ENCODE measurements around the gene PPP1R12B. TPM values are rescaled to one million over a fixed set of nuclear protein-coding genes. Genes with fewer than 3 reads are reported as not detected.
"Not testable (repeated sequence)": the region's sequence is repeated elsewhere in the genome, so short reads cannot be mapped to it uniquely, and the experiment has no call there.

The PPP1R12B gene
- polyA plus RNA-seq, 1 donor from 2014 or later, result 12.3 TPM

DNA sequence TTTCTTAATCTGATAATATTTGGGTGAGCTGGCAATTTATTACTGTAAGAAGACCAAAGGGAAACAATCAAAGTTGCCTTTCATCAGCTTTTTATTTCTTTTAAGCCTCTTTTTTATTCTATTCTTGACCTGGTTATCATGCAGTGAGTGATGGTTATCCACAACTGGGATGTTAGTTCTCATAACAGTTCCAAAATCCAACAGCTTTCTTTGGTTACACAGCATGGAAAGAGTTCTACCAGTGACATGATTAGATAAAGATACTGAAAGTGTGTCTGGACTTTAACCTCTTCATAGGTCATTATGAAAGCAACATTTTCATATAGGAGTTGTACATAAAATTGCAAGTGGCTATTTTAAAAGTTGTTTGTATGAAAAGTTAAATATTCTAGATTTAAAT lies 198.7 kb downstream of the PPP1R12B start:
- Mint-ChIP-seq H3K27me3 (no peaks in the 10 kb centered on the region), H3K36me3 (peaks cover 3% of the 10 kb centered on the region), H3K4me1 (peaks cover 14 to 15% (median 14%) of the 10 kb centered on the region in 3 donors), H3K9me3 (no peaks in the 10 kb centered on the region), H3K4me3 (peak overlapping the region in 1 of 4 donors; percentile 10), H3K27ac (peak overlapping the region in 1 of 3 donors; percentile 35)

DNA sequence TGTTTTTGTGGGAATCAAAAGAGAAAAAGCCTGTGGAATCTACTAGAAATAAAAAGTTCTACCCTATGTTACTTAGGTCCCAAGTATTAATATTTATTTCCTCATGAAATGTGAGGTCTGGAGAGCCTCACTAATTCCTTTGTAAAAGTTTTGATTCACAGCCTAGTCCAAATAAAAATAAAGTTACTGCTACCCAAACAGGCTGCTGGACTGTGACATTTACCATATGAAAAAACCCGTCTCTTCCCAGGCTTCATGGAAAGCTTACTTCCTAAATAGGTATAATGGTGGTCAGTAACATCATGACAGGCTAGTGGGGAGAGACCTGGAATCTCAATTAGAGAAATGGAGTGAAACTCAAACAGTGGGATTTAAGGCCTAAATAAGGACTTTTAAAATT lies 201.6 kb downstream of the PPP1R12B start:
- H3K4me1 Mint-ChIP-seq, result peaks cover 20 to 29% (median 26%) of the 10 kb centered on the region in 3 donors
- H3K36me3 Mint-ChIP-seq, H3K27me3 Mint-ChIP-seq, H3K27ac Mint-ChIP-seq, H3K4me3 Mint-ChIP-seq, H3K9me3 Mint-ChIP-seq: not testable (repeated sequence)

DNA sequence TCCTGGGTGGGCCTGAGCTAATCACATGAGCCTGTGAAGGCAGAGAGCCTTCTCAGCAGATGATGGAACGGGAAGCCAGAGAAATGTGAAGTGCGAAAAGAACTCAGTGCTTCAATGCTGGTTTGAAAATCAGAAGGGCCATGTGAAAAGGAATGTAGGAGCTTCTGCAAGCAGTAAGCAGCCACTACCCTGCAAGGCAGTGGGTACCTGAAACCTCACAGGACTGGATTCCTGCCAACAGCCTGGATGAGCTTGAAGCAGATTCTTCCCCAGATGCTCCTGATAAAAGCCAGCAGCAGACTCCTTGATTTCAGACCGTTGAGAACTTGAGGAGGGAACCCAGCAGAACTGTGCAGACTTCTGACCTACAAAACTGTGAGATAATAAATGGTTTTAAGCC lies 203.2 kb downstream of the PPP1R12B start:
- no peaks in the 10 kb centered on the region for H3K27me3 Mint-ChIP-seq
- peaks cover 9 to 19% (median 18%) of the 10 kb centered on the region in 3 donors for H3K4me1 Mint-ChIP-seq
- no peaks in the 10 kb centered on the region for H3K9me3 Mint-ChIP-seq
- peaks cover 1% of the 10 kb centered on the region for H3K36me3 Mint-ChIP-seq
- H3K27ac Mint-ChIP-seq, result no peak overlapping the region
- H3K4me3 Mint-ChIP-seq, result no peak overlapping the region

DNA sequence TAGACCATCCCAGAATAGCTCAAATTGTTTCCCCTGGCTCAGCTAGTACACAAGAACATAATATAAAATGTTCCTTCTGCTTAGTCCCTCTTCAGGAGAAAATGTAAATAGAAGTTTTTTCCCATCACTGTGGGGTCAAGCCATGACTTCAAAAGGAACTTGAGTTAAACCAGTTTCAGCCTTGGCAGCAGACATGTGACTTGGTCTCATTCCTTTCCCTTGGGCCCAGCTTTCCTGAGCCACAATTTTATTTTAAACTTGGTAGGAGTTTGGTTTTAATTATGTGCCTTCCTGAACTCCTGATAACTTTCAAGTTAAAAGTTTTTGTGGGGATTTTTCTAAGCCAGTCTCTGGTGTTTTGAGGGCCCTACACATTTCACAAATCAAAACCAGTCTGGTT lies 204.1 kb downstream of the PPP1R12B start:
- H3K9me3 Mint-ChIP-seq, H3K27me3 Mint-ChIP-seq, H3K36me3 Mint-ChIP-seq, H3K4me3 Mint-ChIP-seq: not testable (repeated sequence)
- Mint-ChIP-seq H3K27ac (peak overlapping the region in 1 of 3 donors; percentile 90), H3K4me1 (peaks cover 6 to 14% (median 13%) of the 10 kb centered on the region in 3 donors)

DNA sequence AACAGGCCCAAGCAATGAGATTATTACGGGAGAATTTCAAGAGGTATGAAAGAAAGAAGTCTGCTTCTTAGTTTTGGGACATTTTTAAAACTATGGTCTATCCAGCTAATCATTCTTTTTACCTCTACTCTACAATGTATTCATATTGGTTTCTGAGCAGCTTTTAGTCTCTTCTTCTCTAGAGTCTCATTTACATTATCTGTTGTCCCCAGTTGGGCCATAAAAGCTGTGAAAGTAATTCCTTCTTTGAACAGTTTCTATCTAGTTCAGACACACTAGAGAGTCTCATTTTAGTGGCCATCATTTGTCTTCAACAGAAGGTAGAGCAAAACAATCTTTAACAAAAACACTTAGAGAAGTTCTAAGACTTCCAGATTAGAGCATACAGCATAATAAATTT lies 204.6 kb downstream of the PPP1R12B start:
- not testable (repeated sequence) for H3K36me3 Mint-ChIP-seq, H3K27me3 Mint-ChIP-seq, H3K9me3 Mint-ChIP-seq
- peaks cover 6 to 14% (median 13%) of the 10 kb centered on the region in 3 donors for H3K4me1 Mint-ChIP-seq
- H3K27ac Mint-ChIP-seq, result peak overlapping the region in 1 of 3 donors; percentile 90
- H3K4me3 Mint-ChIP-seq, result peak overlapping the region in 1 of 4 donors; percentile 5

DNA sequence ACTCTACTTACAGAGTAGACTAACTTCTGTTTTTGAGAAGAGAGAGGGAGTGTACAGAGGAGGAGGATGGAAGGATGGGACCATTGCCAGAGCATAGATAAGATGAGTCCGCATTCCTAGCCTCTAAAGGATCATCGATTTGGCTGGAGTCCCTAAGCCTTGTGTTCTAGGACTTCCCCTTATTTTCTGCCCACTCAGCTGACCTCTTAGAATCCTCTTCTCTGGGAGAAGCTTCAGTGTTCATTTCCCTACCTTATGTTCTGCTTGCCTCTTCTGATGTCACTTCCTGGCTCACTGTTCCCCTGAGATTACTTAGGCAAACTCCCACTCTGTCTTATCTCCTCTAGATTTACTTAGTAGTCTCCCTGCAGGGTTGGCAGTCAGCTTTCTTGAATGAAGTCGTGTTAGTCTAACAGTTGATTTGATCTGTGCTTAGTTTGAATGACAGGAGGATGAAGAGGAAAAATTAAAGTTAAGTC lies 205.1 kb downstream of the PPP1R12B start:
- peak overlapping the region in 2 of 4 donors; percentile 15 to 75 for H3K4me3 Mint-ChIP-seq
- no peaks in the 10 kb centered on the region for H3K9me3 Mint-ChIP-seq
- H3K27ac Mint-ChIP-seq, result peak overlapping the region in 1 of 3 donors; percentile 90
- H3K36me3 Mint-ChIP-seq, result peaks cover 1% of the 10 kb centered on the region
- no peaks in the 10 kb centered on the region for H3K27me3 Mint-ChIP-seq
- H3K4me1 Mint-ChIP-seq, result peaks cover 6 to 14% (median 13%) of the 10 kb centered on the region in 3 donors

DNA sequence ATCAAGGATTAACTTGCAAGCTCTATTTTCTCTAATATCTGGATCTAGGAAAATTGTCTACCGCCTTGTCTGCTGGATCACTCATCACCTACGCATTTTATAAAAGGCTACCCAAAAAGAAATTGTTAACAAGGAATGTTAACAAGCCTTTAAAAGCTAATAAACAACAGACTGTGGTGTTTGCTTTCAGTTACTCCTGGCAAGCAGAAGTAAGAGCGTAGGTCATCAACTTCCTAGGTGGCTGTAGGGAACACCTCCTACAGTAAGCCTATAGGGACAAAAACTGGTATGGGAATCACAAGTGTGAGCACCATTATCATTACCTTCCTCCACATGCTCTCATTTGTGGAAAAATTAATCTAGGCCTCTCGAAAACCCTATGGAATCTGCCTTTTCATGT lies 206.1 kb downstream of the PPP1R12B start:
- H3K4me3 Mint-ChIP-seq, H3K27ac Mint-ChIP-seq, H3K9me3 Mint-ChIP-seq, H3K27me3 Mint-ChIP-seq, H3K36me3 Mint-ChIP-seq: not testable (repeated sequence)
- peaks cover 6 to 14% (median 13%) of the 10 kb centered on the region in 3 donors for H3K4me1 Mint-ChIP-seq

DNA sequence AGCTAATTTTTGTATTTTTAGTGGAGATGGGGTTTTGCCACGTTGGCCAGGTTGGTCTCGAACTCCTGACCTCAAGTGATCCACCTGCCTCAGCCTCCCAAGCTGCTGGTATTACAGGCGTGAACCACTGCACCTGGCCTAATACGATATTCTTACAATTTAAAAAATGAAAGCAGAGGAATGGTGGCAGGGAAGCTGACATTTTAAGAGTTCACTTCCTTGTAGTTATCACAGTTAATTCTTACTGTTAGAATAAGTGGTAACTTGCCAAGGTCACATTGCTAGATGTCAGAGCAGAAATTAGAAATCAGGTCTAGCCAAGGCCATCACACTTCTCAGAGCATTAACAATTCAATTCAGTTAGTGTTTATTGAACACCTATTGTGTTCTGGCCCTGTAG lies 207.5 kb downstream of the PPP1R12B start:
- peaks cover 6 to 14% (median 13%) of the 10 kb centered on the region in 3 donors for H3K4me1 Mint-ChIP-seq
- H3K4me3 Mint-ChIP-seq, H3K27ac Mint-ChIP-seq, H3K27me3 Mint-ChIP-seq, H3K9me3 Mint-ChIP-seq, H3K36me3 Mint-ChIP-seq: not testable (repeated sequence)

DNA sequence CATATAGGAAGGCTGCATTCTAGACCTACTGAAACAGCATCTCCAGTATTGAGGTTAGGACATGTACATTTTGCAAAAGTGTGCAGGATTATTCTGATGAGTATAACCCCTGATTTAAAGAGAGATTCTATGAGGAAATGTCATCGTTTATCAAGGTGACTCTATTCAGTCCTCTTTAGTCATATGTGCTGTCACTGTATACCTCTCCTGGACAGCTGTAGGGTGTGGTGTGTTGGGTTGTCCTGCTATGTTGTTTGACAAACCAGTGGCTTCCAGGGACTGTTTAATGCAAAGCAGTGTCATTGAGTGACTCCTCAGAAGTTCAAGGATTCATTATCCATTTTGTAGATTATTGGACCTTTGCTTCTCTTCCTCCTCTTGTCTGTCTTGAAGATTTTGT lies 209.2 kb downstream of the PPP1R12B start:
- Mint-ChIP-seq H3K27ac (peak overlapping the region in 1 of 3 donors; percentile 52), H3K4me1 (peaks cover 6 to 14% (median 13%) of the 10 kb centered on the region in 3 donors)
- not testable (repeated sequence) for H3K9me3 Mint-ChIP-seq, H3K4me3 Mint-ChIP-seq, H3K27me3 Mint-ChIP-seq, H3K36me3 Mint-ChIP-seq

DNA sequence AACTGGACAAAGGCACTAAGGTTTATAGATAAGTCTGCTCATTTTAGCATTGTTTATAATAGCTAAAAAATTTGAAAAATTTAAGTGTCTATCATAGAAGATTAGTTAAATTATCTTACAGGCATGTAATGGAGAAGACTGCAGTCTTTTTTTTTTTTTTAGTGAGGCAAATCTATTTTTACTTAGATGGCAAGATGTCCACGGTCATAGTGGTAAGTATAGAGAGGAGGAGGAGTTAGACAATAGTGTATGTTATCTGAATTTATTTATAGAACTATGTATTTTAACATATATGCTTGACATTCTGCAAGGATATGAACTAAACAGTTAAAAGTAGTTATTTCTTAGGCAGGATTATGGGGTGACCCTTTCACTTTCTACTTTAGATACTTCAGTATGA lies 212.7 kb downstream of the PPP1R12B start:
- Mint-ChIP-seq H3K27ac (no peak overlapping the region), H3K9me3 (no peaks in the 10 kb centered on the region), H3K4me1 (peaks cover 12 to 23% (median 21%) of the 10 kb centered on the region in 3 donors), H3K36me3 (peaks cover 11% of the 10 kb centered on the region), H3K27me3 (no peaks in the 10 kb centered on the region), H3K4me3 (no peak overlapping the region)

DNA sequence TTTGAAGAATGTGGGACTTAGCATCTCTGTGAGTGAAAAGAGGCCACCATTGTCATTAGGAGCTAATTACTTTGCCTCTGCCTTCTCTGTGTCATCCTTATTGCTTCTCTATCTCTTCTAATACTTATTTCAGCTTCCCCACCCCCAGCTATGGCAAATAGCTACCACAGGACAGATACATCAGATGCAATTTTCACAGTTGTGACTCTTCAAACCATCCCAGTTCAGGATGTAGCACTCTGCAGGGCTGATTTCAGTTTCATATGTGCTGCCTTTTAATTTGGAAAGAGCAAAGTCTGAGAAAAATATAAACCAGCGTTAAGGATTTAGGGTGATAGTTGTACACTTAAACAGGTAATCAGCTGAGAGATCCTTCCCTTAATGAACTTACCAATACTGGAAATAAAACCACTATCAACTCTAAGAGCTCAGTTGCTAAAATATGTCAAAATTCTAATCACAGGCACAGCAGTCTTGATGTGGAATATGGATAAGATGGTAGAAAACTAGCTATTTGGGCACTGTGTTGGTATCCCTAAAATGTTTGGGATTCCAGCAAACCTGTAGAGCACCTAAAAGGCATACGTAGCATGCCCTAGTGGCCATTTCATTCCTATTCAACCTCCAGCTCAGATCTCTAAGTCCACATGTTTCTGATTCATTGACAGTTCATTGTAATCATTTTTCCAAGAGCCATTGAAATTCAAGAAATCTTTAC lies 213.4 kb downstream of the PPP1R12B start:
- Mint-ChIP-seq H3K36me3 (peaks cover 11% of the 10 kb centered on the region), H3K4me3 (no peak overlapping the region), H3K4me1 (peaks cover 15 to 26% (median 25%) of the 10 kb centered on the region in 3 donors), H3K27me3 (no peaks in the 10 kb centered on the region), H3K27ac (no peak overlapping the region), H3K9me3 (no peaks in the 10 kb centered on the region)

DNA sequence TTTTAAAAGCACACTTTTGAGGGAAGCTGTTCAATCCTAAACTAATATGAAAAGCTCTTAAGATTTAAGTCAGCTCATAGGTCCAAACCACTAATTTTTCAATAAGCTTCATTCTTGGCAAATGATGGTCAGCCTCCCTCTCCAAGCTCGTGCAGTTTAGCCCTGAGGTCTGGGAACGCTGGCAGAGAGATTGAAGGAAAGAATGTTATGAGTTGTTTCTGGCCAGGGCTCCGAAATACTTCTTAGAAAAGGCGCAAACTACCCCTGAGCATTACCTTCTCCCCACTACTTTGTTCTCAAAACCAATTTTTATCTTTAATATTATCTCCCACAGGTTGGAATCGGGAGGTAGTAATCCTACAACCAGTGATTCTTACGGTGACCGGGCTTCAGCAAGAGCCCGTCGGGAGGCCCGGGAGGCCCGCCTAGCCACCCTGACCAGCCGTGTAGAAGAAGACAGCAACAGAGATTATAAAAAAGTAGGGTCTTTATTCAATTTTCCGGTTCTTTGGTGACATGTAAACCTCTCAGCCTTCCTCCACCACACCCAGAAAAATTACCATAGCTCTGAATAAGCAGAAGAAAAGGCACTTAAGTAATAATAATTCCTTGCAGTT lies 214.1 kb downstream of the PPP1R12B start:
- H3K4me1 Mint-ChIP-seq, result peaks cover 18 to 30% (median 29%) of the 10 kb centered on the region in 3 donors
- peaks cover 14% of the 10 kb centered on the region for H3K36me3 Mint-ChIP-seq
- no peaks in the 10 kb centered on the region for H3K27me3 Mint-ChIP-seq
- no peak overlapping the region for H3K27ac Mint-ChIP-seq
- H3K4me3 Mint-ChIP-seq, result no peak overlapping the region
- H3K9me3 Mint-ChIP-seq, result no peaks in the 10 kb centered on the region

DNA sequence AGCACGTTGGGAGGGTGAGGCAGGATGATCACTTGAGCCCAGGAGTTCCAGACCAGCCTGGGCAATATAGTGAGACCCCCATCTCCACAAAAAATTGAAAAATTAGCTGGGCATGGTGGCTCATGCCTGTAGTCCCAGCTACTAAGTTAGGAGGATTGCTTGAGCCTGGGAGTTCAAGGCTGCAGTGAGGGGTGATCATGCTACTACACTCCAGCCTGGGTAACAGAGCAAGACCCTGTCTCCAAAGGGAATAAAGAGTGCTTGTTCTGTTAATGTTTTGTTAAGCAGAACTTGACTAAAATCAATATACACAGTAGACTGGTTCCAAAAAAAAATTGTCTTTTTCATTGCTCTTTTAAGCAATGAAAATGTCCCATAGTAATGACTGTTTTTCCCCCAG lies 215.3 kb downstream of the PPP1R12B start:
- Mint-ChIP-seq H3K4me3 (no peak overlapping the region), H3K36me3 (peaks cover 13% of the 10 kb centered on the region), H3K27ac (no peak overlapping the region), H3K27me3 (no peaks in the 10 kb centered on the region), H3K4me1 (peaks cover 18 to 30% (median 29%) of the 10 kb centered on the region in 3 donors), H3K9me3 (no peaks in the 10 kb centered on the region)

DNA sequence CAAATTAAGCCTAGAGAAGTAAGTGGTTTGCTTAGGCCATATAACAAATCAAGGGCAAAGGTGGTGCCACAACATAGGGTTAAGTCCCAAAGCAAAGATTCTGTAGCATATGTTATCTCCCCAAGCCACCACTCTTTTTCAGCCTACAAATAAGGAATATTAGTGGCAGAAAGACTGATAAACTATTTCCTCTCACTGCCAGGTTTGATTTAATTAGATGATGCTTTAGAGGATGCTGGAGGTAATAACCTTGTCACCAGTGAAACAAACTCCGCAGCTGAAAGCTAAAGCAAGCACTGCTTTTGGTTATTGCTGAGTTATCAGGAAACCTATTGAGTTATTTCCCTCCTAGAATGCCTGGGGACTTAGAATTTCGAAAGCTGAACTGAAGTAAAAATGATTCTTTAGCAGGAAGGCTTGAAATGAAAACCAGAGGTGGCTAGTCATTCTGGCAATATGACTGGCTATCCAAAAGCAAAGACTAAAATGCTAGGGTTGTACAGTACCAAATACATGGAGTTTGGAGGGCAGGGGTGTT lies 216.5 kb downstream of the PPP1R12B start:
- no peaks in the 10 kb centered on the region for H3K27me3 Mint-ChIP-seq
- no peak overlapping the region for H3K27ac Mint-ChIP-seq
- peaks cover 18 to 30% (median 29%) of the 10 kb centered on the region in 3 donors for H3K4me1 Mint-ChIP-seq
- no peak overlapping the region for H3K4me3 Mint-ChIP-seq
- peaks cover 13% of the 10 kb centered on the region for H3K36me3 Mint-ChIP-seq
- no peaks in the 10 kb centered on the region for H3K9me3 Mint-ChIP-seq

DNA sequence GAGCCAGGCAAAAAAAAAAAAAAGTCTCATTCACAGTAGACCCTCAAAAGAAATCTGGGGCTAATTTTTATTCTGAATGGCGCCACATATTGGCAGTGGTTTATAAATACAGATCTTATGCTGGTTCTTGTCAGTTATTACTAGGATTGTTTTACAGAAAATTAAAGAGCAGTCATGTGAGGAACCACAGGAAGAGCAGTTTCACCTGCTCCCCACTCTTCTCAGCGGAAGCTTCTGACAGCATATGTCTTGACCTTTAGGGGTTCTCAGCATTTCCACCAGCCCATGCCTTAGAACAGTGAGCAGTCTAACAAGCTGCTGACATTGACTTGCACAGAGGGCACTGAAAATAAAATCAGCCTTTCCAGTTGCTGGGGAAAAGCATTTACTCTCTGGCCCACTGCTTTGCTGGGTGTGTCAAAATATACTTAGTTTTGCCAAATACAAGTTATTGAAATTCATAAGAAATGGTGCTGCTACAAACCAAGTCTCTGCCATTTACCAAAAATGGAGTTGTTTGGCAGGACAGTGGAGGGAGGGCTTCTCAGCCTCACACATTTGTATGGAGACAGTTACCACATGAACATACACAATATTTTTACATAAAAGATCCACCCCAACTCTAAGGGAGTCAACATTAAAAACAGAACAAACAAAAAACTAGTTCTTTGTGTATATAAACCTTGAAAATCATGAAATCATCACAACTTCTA lies 217.5 kb downstream of the PPP1R12B start:
- H3K27me3 Mint-ChIP-seq, result no peaks in the 10 kb centered on the region
- H3K36me3 Mint-ChIP-seq, result peaks cover 13% of the 10 kb centered on the region
- H3K4me1 Mint-ChIP-seq, result peaks cover 18 to 30% (median 29%) of the 10 kb centered on the region in 3 donors
- H3K9me3 Mint-ChIP-seq, result no peaks in the 10 kb centered on the region
- peak overlapping the region in 2 of 4 donors; percentile 7 to 9 for H3K4me3 Mint-ChIP-seq
- no peak overlapping the region for H3K27ac Mint-ChIP-seq
